BJ (cell line): ENCODE measurements around the gene FAM107B. TPM values are rescaled to one million over a fixed set of nuclear protein-coding genes. Genes with fewer than 3 reads are reported as not detected.

Experiments used
- CTCF ChIA-PET: fragments of 350-600 bp; formaldehyde crosslinking; extraction: SDS; loops from one replicate; lab custom pipeline; 2021; ENCODE audit warnings: antibody characterized with exemption, inconsistent platforms; lab: Yijun Ruan, JAX
- POLR2A ChIA-PET: fragments of 300-600 bp; sonication (Branson Sonifier 250); formaldehyde crosslinking; extraction: SDS; loops from one replicate; lab custom pipeline; 2021; ENCODE audit warnings: antibody characterized with exemption; lab: Charles Lee
- DNase-seq: peaks from one replicate; pipeline ENCODE4 v3.0.0-alpha.2; 2011; ENCODE audit warnings: low read depth
- H3K27me3 ChIP-seq: 2 replicates; pipeline ENCODE4 v1.6.0; 2011; ENCODE audit warnings: low read length; ENCODE audit not compliant: control insufficient read depth, insufficient read depth
- H3K36me3 ChIP-seq: 2 replicates; pipeline ENCODE4 v1.5.1; 2011; ENCODE audit warnings: low read length; ENCODE audit not compliant: control insufficient read depth, insufficient read depth
- H3K4me3 ChIP-seq: 2 replicates; pipeline ENCODE4 v1.5.1; 2011; ENCODE audit warnings: low read depth, mild to moderate bottlenecking, control low read depth, low read length
- polyA plus RNA-seq: library from polyadenylated mRNA; depleted of rRNA; stranded (reverse); fragments of >200 nt; gene quantifications from 2 replicates; pipeline ENCODE4 v1.2.3, GENCODE V29; 2011
- TF ChIP-seq, protein P1 (sequence below): IDR thresholded peaks from 2 replicates; pipeline ENCODE4 v1.5.1; 2011; ENCODE audit warnings: low read depth, mild to moderate bottlenecking, control low read depth, inconsistent platforms, low read length, moderate library complexity; ENCODE audit not compliant: insufficient read depth

FAM107B gene
- polyA plus RNA-seq, 1 experiment = 11.3 TPM

GRCh38 chr10:14601326-14601725 lies 173.4 kb downstream of the FAM107B start:
- DNase-seq = no peak
- no peaks in the 10 kb centered on the region for H3K27me3 ChIP-seq
- CTCF ChIA-PET = interaction anchor here (0.6 kb wide), 1 partner anchor 18 kb away, joined by 3 read pairs; no protein-coding TSS in a partner anchor
- TF ChIP-seq, protein P1, sequence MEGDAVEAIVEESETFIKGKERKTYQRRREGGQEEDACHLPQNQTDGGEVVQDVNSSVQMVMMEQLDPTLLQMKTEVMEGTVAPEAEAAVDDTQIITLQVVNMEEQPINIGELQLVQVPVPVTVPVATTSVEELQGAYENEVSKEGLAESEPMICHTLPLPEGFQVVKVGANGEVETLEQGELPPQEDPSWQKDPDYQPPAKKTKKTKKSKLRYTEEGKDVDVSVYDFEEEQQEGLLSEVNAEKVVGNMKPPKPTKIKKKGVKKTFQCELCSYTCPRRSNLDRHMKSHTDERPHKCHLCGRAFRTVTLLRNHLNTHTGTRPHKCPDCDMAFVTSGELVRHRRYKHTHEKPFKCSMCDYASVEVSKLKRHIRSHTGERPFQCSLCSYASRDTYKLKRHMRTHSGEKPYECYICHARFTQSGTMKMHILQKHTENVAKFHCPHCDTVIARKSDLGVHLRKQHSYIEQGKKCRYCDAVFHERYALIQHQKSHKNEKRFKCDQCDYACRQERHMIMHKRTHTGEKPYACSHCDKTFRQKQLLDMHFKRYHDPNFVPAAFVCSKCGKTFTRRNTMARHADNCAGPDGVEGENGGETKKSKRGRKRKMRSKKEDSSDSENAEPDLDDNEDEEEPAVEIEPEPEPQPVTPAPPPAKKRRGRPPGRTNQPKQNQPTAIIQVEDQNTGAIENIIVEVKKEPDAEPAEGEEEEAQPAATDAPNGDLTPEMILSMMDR = no peak
- no peak overlapping the region for H3K4me3 ChIP-seq
- POLR2A ChIA-PET = no interaction called here
- peaks cover 7% of the 10 kb centered on the region for H3K36me3 ChIP-seq

GRCh38 chr10:14600065-14600464 lies 174.6 kb downstream of the FAM107B start:
- Histone ChIP-seq H3K27me3 (no peaks in the 10 kb centered on the region), H3K4me3 (no peak overlapping the region), H3K36me3 (peaks cover 8% of the 10 kb centered on the region)
- TF ChIP-seq, protein P1 = no peak
- DNase-seq = no peak
- ChIA-PET POLR2A (no interaction called here), CTCF (interaction anchor here (1.7 kb wide), 1 partner anchor 63 kb away, joined by 4 read pairs; no protein-coding TSS in a partner anchor)

- TF ChIP-seq, protein P1 = no peak
- Histone ChIP-seq H3K4me3 (no peak overlapping the region), H3K27me3 (no peaks in the 10 kb centered on the region), H3K36me3 (peaks cover 8% of the 10 kb centered on the region)
- no peak for DNase-seq
- POLR2A ChIA-PET = no interaction called here
- CTCF ChIA-PET = interaction anchor here (0.8 to 1.7 kb wide), 3 partner anchors 13 to 224 kb away, joined by 3 to 4 read pairs (median 3); no protein-coding TSS in a partner anchor
Measured at GRCh38 chr10:14598809-14599764, 175.6 kb downstream of the FAM107B start.

DNA sequence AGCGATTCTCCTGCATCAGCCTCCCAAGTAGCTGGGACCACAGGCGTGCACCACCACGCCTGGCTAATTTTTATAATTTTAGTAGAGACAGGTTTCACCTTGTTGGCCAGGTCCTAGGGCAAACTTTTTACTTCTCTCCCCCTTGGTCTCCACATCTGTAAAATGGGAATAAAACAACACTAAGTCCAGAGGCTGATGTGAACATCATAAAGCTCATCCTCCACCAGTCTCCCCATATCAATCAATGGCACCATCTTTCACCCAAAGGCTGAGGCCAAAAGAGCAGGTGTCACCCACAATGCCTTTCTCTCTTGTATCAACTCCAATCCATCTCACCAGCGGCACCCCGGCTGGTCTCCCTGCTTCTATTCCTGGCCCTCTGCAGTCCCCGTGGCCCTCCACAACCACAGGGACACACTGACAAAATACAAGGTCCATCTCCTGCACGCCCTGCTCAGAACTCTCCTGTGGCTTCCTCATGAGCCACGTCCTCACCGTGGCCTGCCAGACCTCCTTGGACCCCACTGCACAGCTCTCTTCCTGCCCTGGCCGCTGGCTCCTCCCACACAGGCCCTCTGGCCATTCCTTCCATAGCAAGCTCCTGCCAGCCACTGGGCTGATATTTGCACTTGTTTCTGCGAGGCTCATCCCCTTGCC lies 179.0 kb downstream of the FAM107B start:
- POLR2A ChIA-PET = no interaction called here
- DNase-seq = no peak
- TF ChIP-seq, protein P1 = no peak
- Histone ChIP-seq H3K27me3 (no peaks in the 10 kb centered on the region), H3K36me3 (peaks cover 7% of the 10 kb centered on the region), H3K4me3 (no peak overlapping the region)
- CTCF ChIA-PET = no interaction called here
